GM21737 (cell line): Measurements from ENCODE around the gene DNAH8.

ENCODE experiments used
- ATAC-seq: cut with Tn5 transposase; IDR thresholded peaks from one replicate; pipeline ENCODE4 v1.9.1; 2021; ENCODE audit warnings: mild to moderate bottlenecking, moderate library complexity; ENCODE audit not compliant: unreplicated experiment

DNAH8 gene

DNA sequence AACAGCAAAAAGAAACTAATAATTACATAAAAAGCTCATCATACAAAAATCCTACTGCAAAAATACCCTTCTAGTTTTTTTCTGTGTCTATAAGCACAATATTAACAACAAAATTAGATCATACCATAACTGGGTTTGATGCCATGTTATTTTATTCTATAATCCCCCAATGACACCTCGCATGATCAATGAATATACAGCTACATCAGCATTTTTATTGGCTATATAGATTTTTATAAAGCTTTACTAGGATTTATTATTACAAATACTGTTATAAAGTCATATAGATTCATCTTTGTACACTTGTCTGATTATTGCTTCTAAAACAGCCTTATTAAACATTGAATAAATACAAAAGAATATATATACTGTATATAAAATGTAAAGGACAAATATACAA lies 288.4 kb downstream of the DNAH8 start:
- no peak for ATAC-seq

GRCh38 chr6:39004801-39005200 lies 289.7 kb downstream of the DNAH8 start:
- no peak for ATAC-seq

- ATAC-seq = no peak
Measured at GRCh38 chr6:39005774-39006173, 290.7 kb downstream of the DNAH8 start.

- ATAC-seq = no peak
Measured at GRCh38 chr6:39007575-39007974, 292.5 kb downstream of the DNAH8 start.

- no peak for ATAC-seq
Measured at GRCh38 chr6:39008737-39009136, 293.6 kb downstream of the DNAH8 start.

DNA sequence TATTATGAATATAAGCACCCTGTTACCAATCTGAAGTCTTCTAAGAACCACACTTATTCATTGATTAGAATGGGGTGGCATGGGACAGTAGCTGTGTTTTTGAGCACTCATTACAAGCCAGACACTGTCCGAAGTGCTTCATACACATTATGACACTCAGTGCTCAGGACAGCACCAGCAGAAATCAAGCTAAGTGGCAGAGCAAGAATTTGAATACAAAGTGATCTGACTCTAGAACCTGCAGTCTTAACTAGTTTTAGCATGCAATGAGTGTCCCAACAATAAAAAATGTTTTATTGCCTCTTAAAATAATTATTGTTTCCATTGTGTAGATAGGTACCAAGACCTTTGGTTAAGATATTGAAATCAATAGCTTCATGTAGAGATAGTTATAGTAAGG lies 294.4 kb downstream of the DNAH8 start:
- no peak for ATAC-seq

DNA sequence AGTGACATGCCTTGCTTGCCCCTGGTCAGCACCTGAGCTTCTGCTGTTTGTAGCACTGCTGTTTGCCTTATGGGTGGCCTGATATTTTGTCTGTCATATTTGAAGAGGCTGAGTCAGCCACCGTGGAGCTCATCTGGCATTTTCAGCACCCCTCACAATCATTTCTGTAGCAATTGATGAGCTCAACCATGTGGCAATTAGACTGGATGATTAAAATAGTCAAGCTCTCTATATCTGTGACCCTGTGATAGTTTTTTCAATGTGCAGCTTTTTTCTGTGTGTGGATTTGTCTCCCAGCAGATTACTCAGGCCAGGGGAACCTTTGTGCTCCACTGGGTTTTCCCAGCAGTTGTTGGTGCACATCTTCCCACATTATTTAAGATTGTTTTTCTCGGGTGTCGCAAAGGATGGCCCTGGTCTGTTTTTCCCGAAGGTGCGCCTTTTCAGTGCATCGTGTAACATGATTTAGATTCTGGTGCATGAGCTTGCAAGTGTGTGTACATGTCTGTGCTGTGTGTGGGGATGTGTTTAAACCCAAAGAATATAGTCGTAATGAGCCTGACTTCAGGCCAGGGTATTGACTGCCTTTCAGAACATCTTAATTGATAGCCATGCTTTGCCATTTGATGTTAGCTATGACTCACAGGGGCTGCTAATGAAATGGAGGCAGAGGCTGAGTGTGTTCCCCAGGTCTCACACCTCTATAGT lies 301.9 kb downstream of the DNAH8 start:
- no peak for ATAC-seq

DNA sequence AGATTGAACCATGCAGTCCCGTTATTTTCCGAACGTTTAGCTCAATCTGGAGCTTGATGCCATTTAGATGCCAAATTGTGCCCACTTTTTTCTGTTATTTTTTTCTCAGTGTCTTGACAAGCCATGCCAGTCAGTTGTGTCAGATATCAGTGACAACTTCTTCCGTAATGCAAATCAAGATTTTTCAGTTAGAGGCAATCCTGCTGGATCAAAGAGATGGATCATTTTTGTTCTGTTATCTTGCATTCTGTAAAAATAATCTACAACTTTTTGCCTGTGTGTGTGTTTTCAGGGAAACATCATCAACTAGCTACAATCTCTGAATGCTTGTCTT lies 302.4 kb downstream of the DNAH8 start:
- ATAC-seq = no peak

GRCh38 chr6:39018103-39018502 lies 303.0 kb downstream of the DNAH8 start:
- no peak for ATAC-seq

DNA sequence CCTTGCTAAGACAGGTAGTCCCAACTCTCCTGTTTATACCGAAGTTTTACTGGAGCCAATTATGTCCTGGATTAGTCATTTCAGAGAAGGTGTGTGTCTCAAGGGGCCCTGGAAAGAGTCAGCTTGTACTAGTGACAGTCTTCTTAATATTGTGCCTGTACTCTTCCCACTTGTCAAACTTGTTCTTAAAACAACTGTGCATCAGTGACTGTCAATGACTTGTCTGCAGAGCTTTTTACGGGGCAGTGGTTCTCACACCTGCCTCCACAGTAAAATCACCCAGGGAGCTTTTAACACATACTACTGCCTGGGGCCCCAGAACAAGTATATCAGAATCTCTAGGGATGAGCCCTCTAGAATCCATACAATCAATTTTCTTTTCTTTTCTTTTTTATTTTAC lies 305.0 kb downstream of the DNAH8 start:
- ATAC-seq = no peak

GRCh38 chr6:39021041-39021440 lies 305.9 kb downstream of the DNAH8 start:
- no peak for ATAC-seq

DNA sequence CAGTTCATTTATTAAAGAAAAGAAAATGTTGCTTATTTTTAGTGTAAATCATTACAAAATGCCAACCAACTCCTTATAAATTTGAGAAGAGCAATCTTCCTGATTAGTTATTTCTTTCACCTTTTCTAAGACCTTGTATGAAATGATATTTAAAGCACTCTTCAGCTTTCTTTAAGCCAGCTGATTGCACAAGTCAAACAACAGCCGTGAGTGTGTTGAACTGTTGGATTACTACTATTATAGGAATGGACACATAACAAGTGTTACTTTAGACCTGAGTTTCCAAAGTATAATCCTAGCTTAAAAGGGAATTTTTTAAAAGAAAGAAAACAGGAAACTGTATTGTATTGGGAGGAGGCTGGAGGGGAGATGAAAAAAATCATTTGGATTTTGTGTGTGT lies 306.7 kb downstream of the DNAH8 start:
- ATAC-seq = no peak

- ATAC-seq = no peak
Measured at GRCh38 chr6:39026175-39026574, 311.1 kb downstream of the DNAH8 start.

- ATAC-seq = no peak
Measured at GRCh38 chr6:39029156-39030011, 314.3 kb downstream of the DNAH8 start.

GRCh38 chr6:39035681-39036080 lies 320.6 kb downstream of the DNAH8 start:
- ATAC-seq = no peak

DNA sequence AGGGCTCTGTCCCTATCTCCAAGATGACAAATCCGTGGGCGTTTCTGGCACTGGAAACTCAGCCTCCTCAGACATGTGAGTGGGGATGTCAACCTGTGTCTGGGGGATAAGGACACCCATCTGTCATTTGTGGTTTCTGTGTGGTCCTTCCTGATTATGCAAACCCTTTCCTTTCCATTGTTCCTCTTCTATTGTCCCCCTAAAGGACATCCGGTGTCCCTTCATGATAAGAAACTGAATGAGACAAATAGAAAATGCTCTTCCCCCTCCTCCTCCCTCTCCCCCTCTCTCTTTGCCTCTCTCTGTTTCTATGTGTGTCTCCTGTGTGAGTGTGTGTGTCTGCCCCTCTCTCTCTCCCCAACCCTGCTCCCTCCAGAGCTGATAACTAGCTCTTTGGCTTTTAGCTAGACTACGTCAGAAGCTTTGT lies 322.0 kb downstream of the DNAH8 start:
- no peak for ATAC-seq

DNA sequence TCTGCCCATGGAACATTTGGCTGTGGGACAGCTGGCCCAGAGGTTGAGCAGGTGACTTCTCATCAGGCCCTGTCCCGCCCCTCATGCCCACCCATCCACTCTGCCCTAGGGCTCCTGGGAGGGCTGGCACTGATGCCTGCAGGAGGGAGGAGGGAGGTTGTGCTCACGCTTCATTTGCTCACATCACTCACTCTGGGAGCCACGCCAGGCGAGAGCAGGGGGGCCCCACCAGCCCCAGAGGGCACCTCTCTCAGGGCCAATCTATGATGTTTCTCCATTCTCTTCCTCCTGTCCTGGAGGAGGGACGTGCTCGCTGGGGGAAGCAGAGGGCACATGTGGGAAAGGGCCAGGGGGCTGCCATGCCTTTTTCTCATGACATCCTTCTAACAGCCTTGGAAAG lies 322.6 kb downstream of the DNAH8 start:
- ATAC-seq = no peak

DNA sequence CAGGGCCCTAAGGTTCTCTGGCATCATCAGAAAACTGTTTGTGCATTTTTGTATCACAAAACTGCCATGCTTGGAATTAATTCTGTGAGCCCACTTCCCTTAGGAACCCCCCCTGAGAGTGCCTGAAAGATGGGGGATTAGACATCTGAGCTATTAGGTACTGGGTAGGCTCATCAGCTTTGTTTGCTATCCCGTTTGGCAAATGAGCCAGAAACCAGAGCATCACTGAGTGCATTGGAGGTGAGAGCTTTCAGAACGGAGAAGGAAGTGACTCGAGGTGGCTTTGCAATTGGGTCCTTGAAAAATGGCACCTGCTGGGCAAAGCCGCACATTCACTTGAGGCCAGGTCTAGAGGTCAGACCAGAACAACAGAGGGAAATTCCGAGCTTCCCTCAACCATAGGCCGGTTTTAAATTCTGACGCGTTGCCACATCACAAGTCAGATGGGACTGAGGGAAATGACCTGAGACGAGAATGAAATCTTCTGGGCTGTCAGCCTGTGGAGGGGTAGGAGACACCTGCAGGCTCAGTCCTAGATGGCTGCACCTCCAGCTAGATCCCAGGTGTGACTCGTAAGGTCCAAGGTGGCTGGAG lies 325.1 kb downstream of the DNAH8 start:
- ATAC-seq = no peak

DNA sequence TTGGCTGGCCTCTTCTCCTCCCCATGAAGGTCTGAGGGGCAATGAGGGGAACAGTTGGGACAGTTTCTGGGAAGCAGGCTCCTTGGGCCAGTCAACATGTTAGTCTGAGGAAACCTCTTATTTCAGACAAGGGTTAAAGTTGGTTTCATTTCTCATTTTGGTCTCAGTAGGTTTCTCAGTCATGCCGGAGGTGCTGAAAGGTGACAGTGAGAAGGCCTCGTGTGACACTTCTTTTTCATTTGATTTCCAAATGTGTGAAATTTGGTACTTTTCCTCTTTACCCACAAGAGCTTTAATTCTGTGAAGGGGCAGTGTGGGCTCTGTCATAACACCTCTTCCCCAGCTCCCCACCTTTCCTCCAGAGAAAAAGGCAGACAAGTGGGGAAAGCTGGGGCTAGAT lies 326.0 kb downstream of the DNAH8 start:
- ATAC-seq = no peak

DNA sequence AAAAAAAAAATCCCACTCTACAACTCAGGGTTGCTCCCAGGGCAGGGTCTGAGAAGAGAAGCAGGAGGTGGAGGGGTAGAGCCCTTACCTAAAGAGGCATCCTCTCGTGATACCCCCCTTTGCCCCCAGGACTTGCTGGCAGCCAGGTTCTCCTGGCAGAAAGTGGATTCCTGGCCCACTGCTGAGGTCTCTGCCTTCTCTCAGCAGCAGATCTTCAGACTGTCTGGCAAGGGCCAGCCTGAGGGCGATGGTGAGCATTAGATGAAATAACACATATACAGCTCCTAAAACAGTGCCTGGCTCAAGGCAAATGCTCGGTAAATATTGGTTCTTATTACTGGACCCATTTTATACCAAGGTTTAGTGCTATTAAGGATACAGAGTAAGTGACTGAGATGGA lies 328.7 kb downstream of the DNAH8 start:
- ATAC-seq = no peak

DNA sequence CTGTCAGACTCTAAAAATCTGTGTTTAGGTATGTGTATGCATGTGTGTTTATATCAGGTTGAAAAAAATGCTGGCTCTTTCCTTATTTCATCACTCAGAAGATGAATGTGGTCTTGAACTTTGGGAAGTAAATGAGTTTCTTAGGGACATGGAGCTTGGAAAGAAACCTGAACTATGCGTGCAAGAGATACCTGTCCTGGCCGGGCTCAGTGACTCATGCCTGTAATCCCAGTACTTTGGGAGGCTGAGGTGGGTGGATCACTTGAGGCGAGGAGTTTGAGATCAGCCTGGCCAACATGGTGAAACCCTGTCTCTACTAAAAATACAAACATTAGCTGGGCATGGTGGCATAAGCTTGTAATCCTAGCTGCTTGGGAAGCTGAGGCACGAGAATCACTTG lies 329.1 kb downstream of the DNAH8 start:
- no peak for ATAC-seq
